OCI-LY7 (cell line): ENCODE results near the gene KISS1R. TPM values are rescaled to one million over a fixed set of nuclear protein-coding genes. Genes with fewer than 3 reads are reported as not detected.

ENCODE experiments used
- BruUV-seq: library from RNA; stranded (reverse); fragments of 400-500 nt; replicated peaks from 2 replicates; lab custom pipeline; 2021; lab: Mats Ljungman, UMichigan
- CTCF ChIA-PET: fragments of 300-600 bp; sonication (Branson Sonifier 250); formaldehyde crosslinking; loops from one replicate; lab custom pipeline; 2022; ENCODE audit warnings: antibody characterized with exemption; ENCODE audit not compliant: unreplicated experiment; lab: Charles Lee
- POLR2A ChIA-PET: fragments of 300-600 bp; sonication (Branson Sonifier 250); formaldehyde crosslinking; loops from one replicate; lab custom pipeline; 2022; ENCODE audit warnings: antibody characterized with exemption; lab: Charles Lee
- DNase-seq: peaks from one replicate; pipeline ENCODE4 v3.0.0-alpha.2; 2015; ENCODE audit warnings: low spot score
- H2AFZ ChIP-seq: fragments of 200-600 bp; sonication (generic), shearing (Covaris generic); 2 replicates; pipeline ENCODE4 v1.6.1; 2014; ENCODE audit warnings: mild to moderate bottlenecking, antibody characterized with exemption, low read length, moderate library complexity
- H3K27ac ChIP-seq: fragments of 200-600 bp; sonication (generic); 2 replicates; pipeline ENCODE4 v1.5.1; 2014; ENCODE audit warnings: mixed run types, low read depth, mild to moderate bottlenecking, moderate library complexity, low read length, inconsistent platforms; ENCODE audit not compliant: poor library complexity, severe bottlenecking
- H3K36me3 ChIP-seq: fragments of 200-600 bp; sonication (generic); 2 replicates; pipeline ENCODE4 v1.6.1; 2014; ENCODE audit warnings: mild to moderate bottlenecking, antibody characterized with exemption, low read length, moderate library complexity, mixed read lengths; ENCODE audit not compliant: insufficient read depth
- H3K4me1 ChIP-seq: fragments of 200-600 bp; sonication (generic); 2 replicates; pipeline ENCODE4 v1.5.1; 2014; ENCODE audit warnings: mild to moderate bottlenecking, low read length; ENCODE audit not compliant: insufficient read depth, poor library complexity, severe bottlenecking
- H3K4me2 ChIP-seq: fragments of 200-600 bp; sonication (generic); 2 replicates; pipeline ENCODE4 v1.6.1; 2014; ENCODE audit warnings: mild to moderate bottlenecking, low read length
- H3K4me3 ChIP-seq: fragments of 200-600 bp; sonication (generic); 2 replicates; pipeline ENCODE4 v1.5.1; 2014; ENCODE audit warnings: mild to moderate bottlenecking, low read depth, low read length; ENCODE audit not compliant: poor library complexity, severe bottlenecking
- H3K79me2 ChIP-seq: fragments of 200-600 bp; sonication (generic); 2 replicates; pipeline ENCODE4 v1.6.1; 2016; ENCODE audit warnings: low read depth, mild to moderate bottlenecking, low read length, moderate library complexity, mixed read lengths; ENCODE audit not compliant: insufficient read depth
- H3K9me2 ChIP-seq: fragments of 200-600 bp; sonication (generic); 2 replicates; pipeline ENCODE4 v1.6.1; 2016; ENCODE audit warnings: mild to moderate bottlenecking, low read length, mixed read lengths; ENCODE audit not compliant: insufficient read depth
- H3K9me3 ChIP-seq: fragments of 200-600 bp; sonication (generic); 2 replicates; pipeline ENCODE4 v1.6.1; 2014; ENCODE audit warnings: mild to moderate bottlenecking, mixed run types, low read length, mixed read lengths
- H4K20me1 ChIP-seq: fragments of 200-600 bp; sonication (generic); 2 replicates; pipeline ENCODE4 v1.6.1; 2014; ENCODE audit warnings: mild to moderate bottlenecking, antibody characterized with exemption, low read length, moderate library complexity, mixed read lengths; ENCODE audit not compliant: insufficient read depth
- CTCF ChIP-seq: fragments of 200-600 bp; sonication (generic); conservative IDR thresholded peaks from 2 replicates; pipeline ENCODE4 v1.5.1; 2014; ENCODE audit warnings: mild to moderate bottlenecking, antibody characterized with exemption, low read length, moderate library complexity, mixed read lengths
- EZH2phosphoT487 ChIP-seq: fragments of 200-600 bp; sonication (generic); IDR thresholded peaks from 2 replicates; pipeline ENCODE4 v1.6.1; 2018; ENCODE audit warnings: low read depth, borderline replicate concordance, mild to moderate bottlenecking, mixed run types, antibody characterized with exemption, low read length, moderate library complexity, mixed read lengths
- intact Hi-C: fragments of 100-400 bp; cut with micrococcal nuclease; formaldehyde crosslinking; loops from one replicate; pipeline ENCODE4 v1.10.0; 2022; ENCODE audit not compliant: unreplicated experiment
- total RNA-seq, 2 experiments: library from RNA; depleted of rRNA in 1 of 2; stranded (reverse); fragments of >200 nt in 1 of 2; shearing (Covaris generic) in 1 of 2; gene quantifications; 2 replicates each; pipeline ENCODE4 v1.2.3, GENCODE V29; 2014 to 2022

KISS1R gene
- total RNA-seq, 2 experiments from 2014 or later, result not detected

DNA sequence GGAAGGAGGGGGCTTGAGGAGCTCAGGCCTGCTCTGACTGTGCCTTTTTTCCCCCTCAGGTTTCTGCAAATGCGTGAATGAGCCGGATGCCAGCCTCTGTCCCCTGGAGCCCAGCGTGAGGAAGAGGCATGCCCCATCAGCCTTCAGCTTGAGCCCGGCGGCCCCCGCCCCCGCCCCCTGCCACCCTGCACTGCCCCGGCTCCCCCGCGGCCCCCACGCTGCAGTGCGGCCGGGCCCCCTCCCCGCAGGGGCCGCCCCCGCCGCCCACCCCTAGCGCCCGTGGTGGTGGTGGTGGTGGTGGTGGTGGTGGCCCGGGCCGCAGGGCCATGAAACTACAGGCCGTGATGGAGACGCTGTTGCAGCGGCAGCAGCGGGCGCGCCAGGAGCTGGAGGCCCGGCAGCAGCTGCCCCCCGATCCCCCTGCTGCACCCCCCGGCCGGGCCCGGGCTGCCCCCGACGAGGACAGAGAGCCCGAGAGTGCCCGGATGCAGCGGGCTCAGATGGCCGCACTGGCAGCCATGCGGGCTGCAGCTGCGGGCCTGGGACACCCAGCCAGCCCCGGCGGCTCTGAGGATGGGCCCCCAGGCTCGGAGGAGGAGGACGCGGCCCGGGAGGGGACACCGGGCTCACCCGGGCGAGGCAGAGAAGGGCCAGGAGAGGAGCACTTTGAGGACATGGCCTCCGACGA, 12.2 kb downstream of the KISS1R start:
- H3K4me1 ChIP-seq, result peaks cover 14% of the 10 kb centered on the region
- ChIA-PET CTCF (no interaction called here), POLR2A (no interaction called here)
- no TSS peak for BruUV-seq
- H3K36me3 ChIP-seq, result no peaks in the 10 kb centered on the region
- H3K27ac ChIP-seq, result no peak overlapping the region
- intact Hi-C loops, result no loop called here
- H4K20me1 ChIP-seq, result no peaks in the 10 kb centered on the region
- no peak for TF ChIP-seq EZH2phosphoT487
- no peaks in the 10 kb centered on the region for H3K9me3 ChIP-seq
- no peaks in the 10 kb centered on the region for H3K9me2 ChIP-seq
- H3K79me2 ChIP-seq, result no peaks in the 10 kb centered on the region
- no peak overlapping the region for H3K4me2 ChIP-seq
- no peak overlapping the region for H3K4me3 ChIP-seq
- DNase-seq, result no peak
- H2AFZ ChIP-seq, result no peak overlapping the region

DNA sequence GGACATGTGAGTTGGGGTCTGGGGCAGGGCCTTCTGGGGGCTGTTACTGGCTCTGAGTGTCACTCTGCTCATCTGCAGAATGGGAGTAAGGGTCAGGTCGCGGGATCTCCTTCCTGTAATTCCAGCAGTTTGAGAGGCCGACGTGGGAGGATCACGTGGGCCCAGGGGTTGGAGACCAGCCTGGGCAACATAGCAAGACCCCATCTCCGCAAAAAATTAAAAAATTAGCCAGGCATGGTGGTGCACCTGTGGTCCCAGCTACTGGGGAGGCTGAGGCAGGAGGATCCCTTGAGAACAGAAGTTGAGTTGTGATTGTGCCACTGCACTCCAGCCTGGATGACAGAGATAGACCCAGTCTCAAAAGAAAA, 12.7 kb downstream of the KISS1R start:
- H3K4me1 ChIP-seq, result peaks cover 9% of the 10 kb centered on the region
- POLR2A ChIA-PET, result no interaction called here
- CTCF ChIA-PET, result no interaction called here

DNA sequence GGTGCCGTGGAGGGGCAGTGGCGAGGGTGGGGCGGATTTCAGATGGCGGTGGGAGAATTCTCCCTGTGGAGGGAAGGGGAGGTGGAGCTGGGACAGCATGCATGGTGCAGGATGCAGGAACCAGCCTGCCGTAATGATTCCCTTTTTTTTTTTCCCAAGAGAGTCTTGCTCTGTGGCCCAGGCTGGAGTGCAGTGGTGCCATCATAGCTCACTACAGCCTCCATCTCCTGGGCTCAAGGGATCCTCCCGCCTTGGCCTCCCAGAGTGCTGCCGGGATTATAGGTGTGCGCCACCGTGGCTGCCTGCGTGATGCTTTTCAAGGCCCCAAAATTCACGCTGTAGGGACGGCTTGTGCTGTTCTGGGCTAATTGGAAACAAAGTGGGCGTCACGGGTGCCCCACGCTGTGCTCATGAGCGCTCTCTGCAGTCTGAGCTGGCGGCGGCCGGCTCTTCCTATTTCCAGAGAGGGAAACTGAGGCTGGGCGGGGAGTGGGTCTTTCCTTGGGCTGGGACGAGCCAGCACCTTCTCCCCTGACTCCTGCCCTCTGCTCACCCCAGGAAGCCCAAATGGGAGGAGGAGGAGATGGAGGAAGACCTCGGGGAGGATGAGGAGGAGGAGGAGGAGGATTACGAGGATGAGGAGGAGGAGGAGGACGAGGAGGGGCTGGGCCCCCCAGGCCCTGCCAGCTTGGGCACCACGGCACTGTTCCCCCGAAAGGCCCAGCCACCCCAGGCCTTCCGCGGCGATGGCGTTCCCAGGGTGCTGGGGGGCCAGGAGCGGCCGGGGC, 14.9 kb downstream of the KISS1R start:
- no peak for DNase-seq
- Histone ChIP-seq H3K27ac (no peak overlapping the region), H3K9me2 (no peaks in the 10 kb centered on the region), H3K4me2 (no peak overlapping the region), H3K36me3 (no peaks in the 10 kb centered on the region), H4K20me1 (no peaks in the 10 kb centered on the region), H3K4me3 (no peak overlapping the region), H3K4me1 (peaks cover 3% of the 10 kb centered on the region), H2AFZ (no peak overlapping the region), H3K9me3 (no peaks in the 10 kb centered on the region), H3K79me2 (no peaks in the 10 kb centered on the region)
- ChIA-PET CTCF (no interaction called here), POLR2A (no interaction called here)
- no peak for TF ChIP-seq EZH2phosphoT487
- TF ChIP-seq CTCF, result peak; percentile 26; the same call in 1 of the 2 replicates
- intact Hi-C loops, result no loop called here
- no TSS peak for BruUV-seq

More for the DNA sequence above, 12.7 kb downstream of the KISS1R start:
- no peaks in the 10 kb centered on the region for H3K9me2 ChIP-seq
- BruUV-seq, result no TSS peak
- no peak overlapping the region for H3K27ac ChIP-seq
- DNase-seq, result no peak
- intact Hi-C loops, result no loop called here
- H2AFZ ChIP-seq, result no peak overlapping the region
- no peaks in the 10 kb centered on the region for H3K9me3 ChIP-seq
- TF ChIP-seq CTCF (no peak), EZH2phosphoT487 (no peak)
- no peak overlapping the region for H3K4me3 ChIP-seq
- no peak overlapping the region for H3K4me2 ChIP-seq
- no peaks in the 10 kb centered on the region for H3K36me3 ChIP-seq
- H4K20me1 ChIP-seq, result no peaks in the 10 kb centered on the region
- H3K79me2 ChIP-seq, result no peaks in the 10 kb centered on the region
